ENCODE results near the gene FSTL3. TPM values are rescaled to one million over a fixed set of nuclear protein-coding genes. Genes with fewer than 3 reads are reported as not detected.
"Not testable (repeated sequence)": the region's sequence is repeated elsewhere in the genome, so short reads cannot be mapped to it uniquely, and the experiment has no call there.

The FSTL3 gene
- total RNA-seq, 1 donor: 49.2 TPM

- TF ChIP-seq CTCF (IDR thresholded peaks at IDR 0.05; ENCODE audit: insufficient read depth, low read depth, low read length): no peak
- H3K4me3 ChIP-seq (ENCODE audit: low read depth, low read length): no peak overlapping the region
- no peak for DNase-seq (ENCODE audit: low read depth)
Observed at GRCh38 chr19:688992-689391, 12.8 kb downstream of the FSTL3 start.

GRCh38 chr19:690203-690602 lies 14.0 kb downstream of the FSTL3 start:
- no peak for TF ChIP-seq CTCF (IDR thresholded peaks at IDR 0.05; ENCODE audit: insufficient read depth, low read depth, low read length)
- DNase-seq (ENCODE audit: low read depth): no peak
- H3K4me3 ChIP-seq (ENCODE audit: low read depth, low read length): no peak overlapping the region

GRCh38 chr19:694481-695351 lies 18.5 kb downstream of the FSTL3 start:
- H3K4me3 ChIP-seq (ENCODE audit: low read depth, low read length): no peak overlapping the region
- TF ChIP-seq CTCF (IDR thresholded peaks at IDR 0.05; ENCODE audit: insufficient read depth, low read depth, low read length): no peak
- no peak for DNase-seq (ENCODE audit: low read depth)

GRCh38 chr19:695352-695949 lies 19.3 kb downstream of the FSTL3 start, which contains the start of gene PRSS57:
TSS of gene PRSS57 (minus strand) at chr19:695452. CDS start at chr19:695430, 22 bp downstream.
- TF ChIP-seq CTCF (IDR thresholded peaks at IDR 0.05; ENCODE audit: insufficient read depth, low read depth, low read length): no peak
- DNase-seq (ENCODE audit: low read depth): no peak
- no peak within 1 kb of the TSS for H3K4me3 ChIP-seq (ENCODE audit: low read depth, low read length)

GRCh38 chr19:698529-698928 lies 22.3 kb downstream of the FSTL3 start:
- not testable (repeated sequence) for DNase-seq (ENCODE audit: low read depth)

GRCh38 chr19:699885-700284 lies 23.7 kb downstream of the FSTL3 start:
- H3K4me3 ChIP-seq (ENCODE audit: low read depth, low read length); DNase-seq (ENCODE audit: low read depth): not testable (repeated sequence)

More at GRCh38 chr19:698529-698928, 22.3 kb downstream of the FSTL3 start:
- not testable (repeated sequence) for H3K4me3 ChIP-seq (ENCODE audit: low read depth, low read length)

GRCh38 chr19:702847-703246 lies 26.7 kb downstream of the FSTL3 start:
- H3K4me3 ChIP-seq (ENCODE audit: low read depth, low read length); DNase-seq (ENCODE audit: low read depth): not testable (repeated sequence)

GRCh38 chr19:703329-703650 lies 27.1 kb downstream of the FSTL3 start:
- DNase-seq (ENCODE audit: low read depth): no peak
- TF ChIP-seq CTCF (IDR thresholded peaks at IDR 0.05; ENCODE audit: insufficient read depth, low read depth, low read length): no peak
- peak overlapping the region; percentile 19 for H3K4me3 ChIP-seq (ENCODE audit: low read depth, low read length)
